ENCODE results near the gene FXYD2.

GRCh38 chr11:117838901-117839300 lies 14.4 kb upstream of the FXYD2 start:
- TF ChIP-seq CTCF (conservative IDR thresholded peaks at IDR 0.05 in 1 of 2, IDR thresholded peaks at IDR 0.05 in 1 of 2; ENCODE audit: low read depth in 1 of 2, low read length in 2 of 2) (no peak), EZH2 (IDR thresholded peaks at IDR 0.05; ENCODE audit: low read length, missing control alignments) (no peak)
